ENCODE measurements around the gene TOP3A. TPM values are rescaled to one million over a fixed set of nuclear protein-coding genes. Genes with fewer than 3 reads are reported as not detected.

TOP3A gene
- total RNA-seq, 1 experiment from 2014 or later, result 68.7 TPM

DNA sequence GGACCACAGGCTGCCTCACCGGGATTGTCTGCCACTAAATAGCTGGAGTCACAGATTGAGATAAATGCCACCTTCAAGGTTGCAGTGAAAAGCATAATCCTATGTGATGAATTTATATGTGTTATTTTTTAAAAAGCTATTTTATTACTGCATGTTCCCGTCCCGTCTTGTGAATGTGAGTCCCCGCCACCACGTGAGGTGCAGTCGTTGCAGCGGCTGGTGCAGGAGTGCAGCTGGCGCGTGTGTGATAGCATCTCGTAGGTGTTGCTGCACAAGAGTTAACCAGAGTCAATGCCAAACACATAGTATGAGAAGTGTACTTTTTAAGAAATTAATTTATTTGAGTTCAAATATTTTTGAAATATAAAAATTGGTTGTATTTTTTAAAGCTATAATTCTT lies 12.8 kb upstream of the TOP3A start:
- Histone ChIP-seq H4K91ac (ENCODE audit: insufficient read length, low read depth, low read length) (no peak overlapping the region), H3T11ph (ENCODE audit: low read length) (no peak overlapping the region), H3K14ac (ENCODE audit: insufficient read depth, low read length) (no peak overlapping the region), H3K18ac (ENCODE audit: insufficient read length, low read depth, low read length) (no peak overlapping the region), H2BK5ac (ENCODE audit: insufficient read length, low read length) (no peak overlapping the region), H3K79me1 (ENCODE audit: insufficient read depth, low read depth, low read length, poor library complexity, severe bottlenecking) (no peaks in the 10 kb centered on the region), H4K8ac (replicated peaks; ENCODE audit: insufficient read length, low read depth, low read length) (no peak overlapping the region), H3K79me2 (ENCODE audit: insufficient read depth, low read length) (no peaks in the 10 kb centered on the region), H3K23ac (ENCODE audit: insufficient read length, low read depth, low read length) (no peak overlapping the region), H4K20me1 (ENCODE audit: control insufficient read depth, insufficient read depth, insufficient read length) (no peaks in the 10 kb centered on the region), H3K4me1 (ENCODE audit: insufficient read depth, low read length) (no peaks in the 10 kb centered on the region), H2AFZ (ENCODE audit: low read length) (no peak overlapping the region), H3K9me3 (ENCODE audit: control insufficient read depth, low read depth, low read length) (no peaks in the 10 kb centered on the region), H2BK12ac (ENCODE audit: insufficient read length, low read depth, low read length) (no peak overlapping the region), H2AK5ac (ENCODE audit: insufficient read length, low read length) (no peak overlapping the region), H3K23me2 (ENCODE audit: insufficient read length, low read depth, low read length, poor library complexity, severe bottlenecking) (no peaks in the 10 kb centered on the region), H4K5ac (ENCODE audit: insufficient read length, low read depth, low read length) (no peak overlapping the region), H3K27me3 (ENCODE audit: insufficient read depth, low read length) (no peaks in the 10 kb centered on the region), H3K9ac (ENCODE audit: extremely low read depth, insufficient read length, low read length) (no peak overlapping the region), H3K56ac (ENCODE audit: insufficient read length, low read depth, low read length) (no peak overlapping the region), H3K4ac (ENCODE audit: low read depth, low read length) (no peak overlapping the region), H3K4me2 (ENCODE audit: insufficient read depth, insufficient read length, low read length) (no peak overlapping the region), H2BK120ac (ENCODE audit: low read depth, low read length, poor library complexity, severe bottlenecking) (no peak overlapping the region), H2BK20ac (ENCODE audit: low read depth, low read length, poor library complexity, severe bottlenecking) (no peak overlapping the region), H3K27ac (ENCODE audit: insufficient read length, low read depth, low read length) (no peak overlapping the region), H2BK15ac (ENCODE audit: low read depth, low read length) (no peak overlapping the region)
- WGBS (ENCODE audit: extremely low coverage, insufficient read length, low lambda C conversion rate), result no CpG with 5 or more reads among the region's 10 CpGs
- H3K4me3 Mint-ChIP-seq, result no peak overlapping the region
- no peaks in the 10 kb centered on the region for H3K4me1 Mint-ChIP-seq
- TF ChIP-seq, protein P1, sequence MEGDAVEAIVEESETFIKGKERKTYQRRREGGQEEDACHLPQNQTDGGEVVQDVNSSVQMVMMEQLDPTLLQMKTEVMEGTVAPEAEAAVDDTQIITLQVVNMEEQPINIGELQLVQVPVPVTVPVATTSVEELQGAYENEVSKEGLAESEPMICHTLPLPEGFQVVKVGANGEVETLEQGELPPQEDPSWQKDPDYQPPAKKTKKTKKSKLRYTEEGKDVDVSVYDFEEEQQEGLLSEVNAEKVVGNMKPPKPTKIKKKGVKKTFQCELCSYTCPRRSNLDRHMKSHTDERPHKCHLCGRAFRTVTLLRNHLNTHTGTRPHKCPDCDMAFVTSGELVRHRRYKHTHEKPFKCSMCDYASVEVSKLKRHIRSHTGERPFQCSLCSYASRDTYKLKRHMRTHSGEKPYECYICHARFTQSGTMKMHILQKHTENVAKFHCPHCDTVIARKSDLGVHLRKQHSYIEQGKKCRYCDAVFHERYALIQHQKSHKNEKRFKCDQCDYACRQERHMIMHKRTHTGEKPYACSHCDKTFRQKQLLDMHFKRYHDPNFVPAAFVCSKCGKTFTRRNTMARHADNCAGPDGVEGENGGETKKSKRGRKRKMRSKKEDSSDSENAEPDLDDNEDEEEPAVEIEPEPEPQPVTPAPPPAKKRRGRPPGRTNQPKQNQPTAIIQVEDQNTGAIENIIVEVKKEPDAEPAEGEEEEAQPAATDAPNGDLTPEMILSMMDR (conservative IDR thresholded peaks at IDR 0.05), result no peak
- no peak for DNase-seq
- peaks cover 0 to 2% of the 10 kb centered on the region in 2 experiments; a peak in 2 of 5 replicates for H3K9me3 Mint-ChIP-seq
- peaks cover 1% of the 10 kb centered on the region; the same call in 1 of the 2 replicates for H3K27me3 Mint-ChIP-seq (ENCODE audit: low read depth)
- H3K36me3 Mint-ChIP-seq (ENCODE audit: insufficient read depth in 1 of 3, low read depth in 3 of 3), result peaks cover 35 to 83% (median 57%) of the 10 kb centered on the region in 3 experiments
- H3K27ac Mint-ChIP-seq, result 0 out of 7 replicates have a peak overlapping the region, but pooled peaks of 1 of the 3 experiments have one; percentile 66
